ENCODE measurements around the gene ANKIB1.
"Not testable (repeated sequence)": the region's sequence is repeated elsewhere in the genome, so short reads cannot be mapped to it uniquely, and the experiment has no call there.

DNA sequence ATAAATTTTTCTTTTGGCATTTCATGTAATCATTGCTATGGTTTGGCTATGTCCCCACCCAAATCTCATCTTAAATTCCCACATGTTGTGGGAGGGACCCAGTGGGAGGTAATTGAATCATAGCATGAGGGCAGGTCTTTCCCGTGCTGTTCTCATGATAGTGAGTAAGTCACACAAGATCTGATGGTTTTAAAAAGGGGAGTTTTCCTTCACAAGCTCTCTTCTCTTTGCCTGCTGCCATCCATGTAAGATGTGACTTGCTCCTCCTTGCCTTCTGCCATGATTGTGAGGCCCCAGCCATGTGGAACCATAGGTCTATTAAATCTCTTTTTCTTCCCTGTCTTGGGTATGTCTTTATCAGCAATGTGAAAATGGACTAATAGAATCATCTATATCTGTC lies 9.0 kb downstream of the ANKIB1 start:
- TF ChIP-seq ZBTB49 (tag by site-specific recombination; IDR thresholded peaks at IDR 0.05; ENCODE audit: low read depth); ZFP3 (tag by site-specific recombination; IDR thresholded peaks at IDR 0.05; ENCODE audit: low read depth); HOXD13 (CRISPR knock-in tag; IDR thresholded peaks at IDR 0.05; ENCODE audit: borderline replicate concordance); ZFHX2 (tag by site-specific recombination; conservative IDR thresholded peaks at IDR 0.05); ZNF350 (tag by site-specific recombination; IDR thresholded peaks at IDR 0.05); PRDM10 (tag by site-specific recombination; IDR thresholded peaks at IDR 0.05); ZNF354C (tag by site-specific recombination; IDR thresholded peaks at IDR 0.05; ENCODE audit: borderline replicate concordance, low read depth); ZNF404 (tag by site-specific recombination; IDR thresholded peaks at IDR 0.05): not testable (repeated sequence)
- TF ChIP-seq, protein P1, sequence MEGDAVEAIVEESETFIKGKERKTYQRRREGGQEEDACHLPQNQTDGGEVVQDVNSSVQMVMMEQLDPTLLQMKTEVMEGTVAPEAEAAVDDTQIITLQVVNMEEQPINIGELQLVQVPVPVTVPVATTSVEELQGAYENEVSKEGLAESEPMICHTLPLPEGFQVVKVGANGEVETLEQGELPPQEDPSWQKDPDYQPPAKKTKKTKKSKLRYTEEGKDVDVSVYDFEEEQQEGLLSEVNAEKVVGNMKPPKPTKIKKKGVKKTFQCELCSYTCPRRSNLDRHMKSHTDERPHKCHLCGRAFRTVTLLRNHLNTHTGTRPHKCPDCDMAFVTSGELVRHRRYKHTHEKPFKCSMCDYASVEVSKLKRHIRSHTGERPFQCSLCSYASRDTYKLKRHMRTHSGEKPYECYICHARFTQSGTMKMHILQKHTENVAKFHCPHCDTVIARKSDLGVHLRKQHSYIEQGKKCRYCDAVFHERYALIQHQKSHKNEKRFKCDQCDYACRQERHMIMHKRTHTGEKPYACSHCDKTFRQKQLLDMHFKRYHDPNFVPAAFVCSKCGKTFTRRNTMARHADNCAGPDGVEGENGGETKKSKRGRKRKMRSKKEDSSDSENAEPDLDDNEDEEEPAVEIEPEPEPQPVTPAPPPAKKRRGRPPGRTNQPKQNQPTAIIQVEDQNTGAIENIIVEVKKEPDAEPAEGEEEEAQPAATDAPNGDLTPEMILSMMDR (tag by site-specific recombination; IDR thresholded peaks at IDR 0.05): not testable (repeated sequence)
- TF ChIP-seq, protein P2, sequence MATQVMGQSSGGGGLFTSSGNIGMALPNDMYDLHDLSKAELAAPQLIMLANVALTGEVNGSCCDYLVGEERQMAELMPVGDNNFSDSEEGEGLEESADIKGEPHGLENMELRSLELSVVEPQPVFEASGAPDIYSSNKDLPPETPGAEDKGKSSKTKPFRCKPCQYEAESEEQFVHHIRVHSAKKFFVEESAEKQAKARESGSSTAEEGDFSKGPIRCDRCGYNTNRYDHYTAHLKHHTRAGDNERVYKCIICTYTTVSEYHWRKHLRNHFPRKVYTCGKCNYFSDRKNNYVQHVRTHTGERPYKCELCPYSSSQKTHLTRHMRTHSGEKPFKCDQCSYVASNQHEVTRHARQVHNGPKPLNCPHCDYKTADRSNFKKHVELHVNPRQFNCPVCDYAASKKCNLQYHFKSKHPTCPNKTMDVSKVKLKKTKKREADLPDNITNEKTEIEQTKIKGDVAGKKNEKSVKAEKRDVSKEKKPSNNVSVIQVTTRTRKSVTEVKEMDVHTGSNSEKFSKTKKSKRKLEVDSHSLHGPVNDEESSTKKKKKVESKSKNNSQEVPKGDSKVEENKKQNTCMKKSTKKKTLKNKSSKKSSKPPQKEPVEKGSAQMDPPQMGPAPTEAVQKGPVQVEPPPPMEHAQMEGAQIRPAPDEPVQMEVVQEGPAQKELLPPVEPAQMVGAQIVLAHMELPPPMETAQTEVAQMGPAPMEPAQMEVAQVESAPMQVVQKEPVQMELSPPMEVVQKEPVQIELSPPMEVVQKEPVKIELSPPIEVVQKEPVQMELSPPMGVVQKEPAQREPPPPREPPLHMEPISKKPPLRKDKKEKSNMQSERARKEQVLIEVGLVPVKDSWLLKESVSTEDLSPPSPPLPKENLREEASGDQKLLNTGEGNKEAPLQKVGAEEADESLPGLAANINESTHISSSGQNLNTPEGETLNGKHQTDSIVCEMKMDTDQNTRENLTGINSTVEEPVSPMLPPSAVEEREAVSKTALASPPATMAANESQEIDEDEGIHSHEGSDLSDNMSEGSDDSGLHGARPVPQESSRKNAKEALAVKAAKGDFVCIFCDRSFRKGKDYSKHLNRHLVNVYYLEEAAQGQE (tag by site-specific recombination; IDR thresholded peaks at IDR 0.05): not testable (repeated sequence)

All from HEK293 (cell line).